ENCODE measurements around the gene SUPT4H1.

Gene SUPT4H1

GRCh38 chr17:58377093-58377601, 25.1 kb upstream of the SUPT4H1 start:
- H3K9ac ChIP-seq (ENCODE audit: low read depth, low read length), result no peak overlapping the region
- H3K27ac ChIP-seq (ENCODE audit: low read length), result no peak overlapping the region
- no peaks in the 10 kb centered on the region for H3K27me3 ChIP-seq (ENCODE audit: insufficient read depth, low read length, poor library complexity)
- DNase-seq, result no peak
- no peak for TF ChIP-seq EZH2 (IDR thresholded peaks at IDR 0.05; ENCODE audit: borderline replicate concordance, low read depth, low read length, severe bottlenecking)
- H3K4me1 ChIP-seq (ENCODE audit: insufficient read depth, low read length), result peaks cover 30% of the 10 kb centered on the region
- no peak for ATAC-seq (ENCODE audit: insufficient read depth, low read depth)
- no peak overlapping the region for H3K4me3 ChIP-seq (ENCODE audit: low read depth in 1 of 2, low read length in 2 of 2)
- H3K4me2 ChIP-seq (ENCODE audit: insufficient read depth, low read length), result no peak overlapping the region
- no peak overlapping the region for H2AFZ ChIP-seq (ENCODE audit: low read depth, low read length)
- no peaks in the 10 kb centered on the region for H4K20me1 ChIP-seq (ENCODE audit: insufficient read depth, low read length)
- H3K9me3 ChIP-seq (ENCODE audit: insufficient read depth, low read length, severe bottlenecking), result no peaks in the 10 kb centered on the region
- no peaks in the 10 kb centered on the region for H3K79me2 ChIP-seq (ENCODE audit: insufficient read depth, low read length)
- H3K36me3 ChIP-seq (ENCODE audit: insufficient read depth, low read length), result no peaks in the 10 kb centered on the region

GRCh38 chr17:58376472-58377000, 24.5 kb upstream of the SUPT4H1 start:
- Histone ChIP-seq H3K36me3 (ENCODE audit: insufficient read depth, low read length) (no peaks in the 10 kb centered on the region), H3K9me3 (ENCODE audit: insufficient read depth, low read length, severe bottlenecking) (no peaks in the 10 kb centered on the region), H3K4me1 (ENCODE audit: insufficient read depth, low read length) (peaks cover 30% of the 10 kb centered on the region), H4K20me1 (ENCODE audit: insufficient read depth, low read length) (no peaks in the 10 kb centered on the region), H3K9ac (ENCODE audit: low read depth, low read length) (no peak overlapping the region), H3K27me3 (ENCODE audit: insufficient read depth, low read length, poor library complexity) (no peaks in the 10 kb centered on the region), H3K4me2 (ENCODE audit: insufficient read depth, low read length) (no peak overlapping the region), H3K79me2 (ENCODE audit: insufficient read depth, low read length) (no peaks in the 10 kb centered on the region), H2AFZ (ENCODE audit: low read depth, low read length) (no peak overlapping the region), H3K27ac (ENCODE audit: low read length) (no peak overlapping the region), H3K4me3 (ENCODE audit: low read depth in 1 of 2, low read length in 2 of 2) (no peak overlapping the region)
- TF ChIP-seq CTCF (IDR thresholded peaks at IDR 0.05; ENCODE audit: borderline replicate concordance, extremely low read depth, low read length, poor library complexity, severe bottlenecking) (no peak), EZH2 (IDR thresholded peaks at IDR 0.05; ENCODE audit: borderline replicate concordance, low read depth, low read length, severe bottlenecking) (no peak)
- no peak for DNase-seq
- ATAC-seq (ENCODE audit: insufficient read depth, low read depth), result no peak

GRCh38 chr17:58375811-58376210, 23.8 kb upstream of the SUPT4H1 start:
- Histone ChIP-seq H3K27me3 (ENCODE audit: insufficient read depth, low read length, poor library complexity) (no peaks in the 10 kb centered on the region), H3K79me2 (ENCODE audit: insufficient read depth, low read length) (no peaks in the 10 kb centered on the region), H3K4me3 (ENCODE audit: low read depth in 1 of 2, low read length in 2 of 2) (no peak overlapping the region), H3K4me2 (ENCODE audit: insufficient read depth, low read length) (no peak overlapping the region), H3K9me3 (ENCODE audit: insufficient read depth, low read length, severe bottlenecking) (no peaks in the 10 kb centered on the region), H4K20me1 (ENCODE audit: insufficient read depth, low read length) (no peaks in the 10 kb centered on the region), H3K4me1 (ENCODE audit: insufficient read depth, low read length) (peaks cover 29% of the 10 kb centered on the region), H2AFZ (ENCODE audit: low read depth, low read length) (no peak overlapping the region), H3K9ac (ENCODE audit: low read depth, low read length) (no peak overlapping the region), H3K36me3 (ENCODE audit: insufficient read depth, low read length) (no peaks in the 10 kb centered on the region), H3K27ac (ENCODE audit: low read length) (no peak overlapping the region)
- no peak for TF ChIP-seq EZH2 (IDR thresholded peaks at IDR 0.05; ENCODE audit: borderline replicate concordance, low read depth, low read length, severe bottlenecking)
- no peak for TF ChIP-seq CTCF (IDR thresholded peaks at IDR 0.05; ENCODE audit: borderline replicate concordance, extremely low read depth, low read length, poor library complexity, severe bottlenecking)
- ATAC-seq (ENCODE audit: insufficient read depth, low read depth), result no peak
- DNase-seq, result no peak

- Histone ChIP-seq H3K4me1 (ENCODE audit: insufficient read depth, low read length) (peaks cover 24% of the 10 kb centered on the region), H3K9ac (ENCODE audit: low read depth, low read length) (no peak overlapping the region), H3K79me2 (ENCODE audit: insufficient read depth, low read length) (no peaks in the 10 kb centered on the region), H4K20me1 (ENCODE audit: insufficient read depth, low read length) (no peaks in the 10 kb centered on the region), H3K4me3 (ENCODE audit: low read depth in 1 of 2, low read length in 2 of 2) (no peak overlapping the region), H3K4me2 (ENCODE audit: insufficient read depth, low read length) (no peak overlapping the region), H2AFZ (ENCODE audit: low read depth, low read length) (no peak overlapping the region), H3K36me3 (ENCODE audit: insufficient read depth, low read length) (no peaks in the 10 kb centered on the region), H3K9me3 (ENCODE audit: insufficient read depth, low read length, severe bottlenecking) (no peaks in the 10 kb centered on the region), H3K27me3 (ENCODE audit: insufficient read depth, low read length, poor library complexity) (no peaks in the 10 kb centered on the region), H3K27ac (ENCODE audit: low read length) (no peak overlapping the region)
- DNase-seq (no peak), ATAC-seq (ENCODE audit: insufficient read depth, low read depth) (no peak)
- TF ChIP-seq CTCF (IDR thresholded peaks at IDR 0.05; ENCODE audit: borderline replicate concordance, extremely low read depth, low read length, poor library complexity, severe bottlenecking), result no peak
- TF ChIP-seq EZH2 (IDR thresholded peaks at IDR 0.05; ENCODE audit: borderline replicate concordance, low read depth, low read length, severe bottlenecking), result no peak
Measured at GRCh38 chr17:58375256-58375655, 23.3 kb upstream of the SUPT4H1 start.
